Psoas muscle (tissue), 8 donors: ENCODE data around the gene CDNF. TPM values are rescaled to one million over a fixed set of nuclear protein-coding genes. Genes with fewer than 3 reads are reported as not detected.

Experiments
- ATAC-seq, 4 donors: fragments of 200-7000 bp; cut with Tn5 transposase; one replicate each; pipeline ENCODE4 v1.9.1; 2020; ENCODE audit warnings: moderate library complexity in 3 of 4, mild to moderate bottlenecking in 2 of 4
- DNase-seq, 2 donors: peaks; one replicate each; pipeline ENCODE4 v3.0.0-alpha.2; 2020
- H3K27ac ChIP-seq: fragments of 200-600 bp; one replicate; pipeline ENCODE4 v1.8.0; 2022
- H3K27me3 ChIP-seq, 3 donors: fragments of 200-600 bp in 1 of 3; one replicate each; pipeline versions ENCODE4 v1.6.1 to v1.8.0; 2013 to 2022; ENCODE audit warnings: low read length in 2 of 3, mild to moderate bottlenecking in 2 of 3, moderate library complexity in 1 of 3; ENCODE audit not compliant: insufficient read depth in 3 of 3
- H3K36me3 ChIP-seq, 2 donors: fragments of 200-600 bp in 1 of 2; one replicate each; pipeline versions ENCODE4 v1.6.1 to v1.8.0; 2013 to 2022; ENCODE audit warnings: low read depth in 1 of 2, mild to moderate bottlenecking in 1 of 2, moderate library complexity in 1 of 2; ENCODE audit not compliant: insufficient read depth in 1 of 2
- H3K4me1 ChIP-seq: fragments of 200-600 bp; one replicate; pipeline ENCODE4 v1.8.0; 2022
- H3K4me3 ChIP-seq: fragments of 200-600 bp; one replicate; pipeline ENCODE4 v1.8.0; 2022; ENCODE audit warnings: mild to moderate bottlenecking
- H3K9me3 ChIP-seq: fragments of 200-600 bp; one replicate; pipeline ENCODE4 v1.8.0; 2022
- CTCF ChIP-seq: fragments of 200-600 bp; IDR thresholded peaks from one replicate; pipeline ENCODE4 v1.8.0; 2022; ENCODE audit warnings: antibody characterized with exemption
- WGBS, 3 donors: extraction: QIAGEN DNeasy Blood & Tissue Kit; methylation state at CpG; one replicate each; pipeline versions ENCODE4 v1.1.6 to v1.1.7; 2013; 5-methylcytosine and 5-hydroxymethylcytosine counted together
- intact Hi-C, 2 donors: fragments of 100-400 bp; cut with DNase I; formaldehyde crosslinking; loops; one replicate each; pipeline versions ENCODE4 v1.11.0 to v1.14.2; 2022
- polyA plus RNA-seq, 3 donors: library from polyadenylated mRNA; stranded (reverse); fragments of 200-250 nt; gene quantifications; one replicate each; pipeline ENCODE4 v1.2.3, GENCODE V29; 2013
- total RNA-seq, 4 donors: library from RNA; stranded (reverse); fragmentation: NEBNext Ultra II Directional in 2 of 4; extraction: Animal tissue kit (Norgen Biotek cat#: 25700) in 2 of 4; gene quantifications; one replicate each; pipeline versions ENCODE4 v1.2.1 to v1.2.4, GENCODE V29; 2021 to 2023
- donor health status: healthy with polysubstance abuse.
- donor health status: DM: no; HTN: no; CAD: no; lungs with moderate emphysema.
- donor health status: Bipolar disorder and iron deficiency.
- donor health status: healthy.
- donor health status: DM: yes; HTN: yes; CAD: no.
- donor health status: DM: no; HTN: no; CAD: no.
- donor health status: DM: no; HTN: no; CAD: no.
- donor health status: DM: yes; HTN: yes; CAD: no.

Gene CDNF
- total and polyA plus RNA-seq, 7 donors: 4.9 to 23.5 (median 17.4) TPM

GRCh38 chr10:14779001-14779651 lies 58.7 kb downstream of the CDNF start:
- Histone ChIP-seq H3K4me3 (no peak overlapping the region), H3K9me3 (no peaks in the 10 kb centered on the region), H3K27me3 (peaks cover 0 to 3% (median 0%) of the 10 kb centered on the region in 3 donors), H3K36me3 (no peaks in the 10 kb centered on the region), H3K4me1 (no peaks in the 10 kb centered on the region), H3K27ac (no peak overlapping the region)
- 65 to 72% (median 65%) methylated on average over 6 of the region's 6 CpGs for WGBS, 3 donors
- TF ChIP-seq CTCF: no peak
- ATAC-seq (no peak), DNase-seq (no peak)
- intact Hi-C loops: no loop called here

GRCh38 chr10:14776546-14776945 lies 61.3 kb downstream of the CDNF start:
- WGBS, 3 donors: 86 to 88% (median 87%) methylated on average over 9 of the region's 9 CpGs
- H3K9me3 ChIP-seq: no peaks in the 10 kb centered on the region
- no peak overlapping the region for H3K4me3 ChIP-seq
- intact Hi-C loops: no loop called here
- ATAC-seq (no peak), DNase-seq (no peak)
- no peak for TF ChIP-seq CTCF
- no peak overlapping the region for H3K27ac ChIP-seq
- no peaks in the 10 kb centered on the region for H3K4me1 ChIP-seq
- H3K36me3 ChIP-seq: no peaks in the 10 kb centered on the region
- H3K27me3 ChIP-seq: peaks cover 0 to 4% (median 0%) of the 10 kb centered on the region in 3 donors

GRCh38 chr10:14775656-14776055 lies 62.2 kb downstream of the CDNF start:
- no peak overlapping the region for H3K4me3 ChIP-seq
- WGBS, 3 donors: 44 to 60% (median 45%) methylated on average over 3 of the region's 3 CpGs
- DNase-seq: no peak
- H3K4me1 ChIP-seq: no peaks in the 10 kb centered on the region
- H3K27me3 ChIP-seq: peaks cover 0 to 4% (median 0%) of the 10 kb centered on the region in 3 donors
- no peaks in the 10 kb centered on the region for H3K36me3 ChIP-seq
- intact Hi-C loops: no loop called here
- no peak for TF ChIP-seq CTCF
- no peak for ATAC-seq
- H3K9me3 ChIP-seq: no peaks in the 10 kb centered on the region
- no peak overlapping the region for H3K27ac ChIP-seq

GRCh38 chr10:14774797-14775196 lies 63.0 kb downstream of the CDNF start, which contains the start of gene FAM107B:
Gene FAM107B (minus strand): TSS chr10:14774897. CDS start chr10:14774663, 234 bp downstream.
- intact Hi-C loops: no loop called here
- Histone ChIP-seq H3K9me3 (no peaks in the 10 kb centered on the region), H3K36me3 (no peaks in the 10 kb centered on the region), H3K27me3 (peaks cover 0 to 4% (median 0%) of the 10 kb centered on the region in 3 donors), H3K27ac (no peak within 1 kb of the TSS), H3K4me3 (no peak within 1 kb of the TSS), H3K4me1 (no peaks in the 10 kb centered on the region)
- no peak for TF ChIP-seq CTCF
- DNase-seq (no peak), ATAC-seq (no peak)
- WGBS, 3 donors: 68 to 71% (median 70%) methylated on average over 8 of the region's 8 CpGs

GRCh38 chr10:14774214-14774580 lies 63.6 kb downstream of the CDNF start:
- intact Hi-C loops: no loop called here
- no peak for DNase-seq
- no peak for ATAC-seq
- Histone ChIP-seq H3K9me3 (no peaks in the 10 kb centered on the region), H3K27me3 (peaks cover 0 to 4% (median 0%) of the 10 kb centered on the region in 3 donors), H3K4me3 (no peak overlapping the region), H3K27ac (no peak overlapping the region), H3K4me1 (no peaks in the 10 kb centered on the region), H3K36me3 (no peaks in the 10 kb centered on the region)
- no peak for TF ChIP-seq CTCF
- 87 to 90% (median 87%) methylated on average over 22 of the region's 22 CpGs for WGBS, 3 donors
